IPS-NIHi11 (cell line): ENCODE results near the gene NGEF.

Experiments
- DNase-seq: peaks from one replicate; pipeline ENCODE4 v3.0.0; 2012; ENCODE audit warnings: mixed read lengths, low spot score

The NGEF gene

GRCh38 chr2:232997749-232998665, 15.0 kb downstream of the NGEF start:
- DNase-seq: no peak

DNA sequence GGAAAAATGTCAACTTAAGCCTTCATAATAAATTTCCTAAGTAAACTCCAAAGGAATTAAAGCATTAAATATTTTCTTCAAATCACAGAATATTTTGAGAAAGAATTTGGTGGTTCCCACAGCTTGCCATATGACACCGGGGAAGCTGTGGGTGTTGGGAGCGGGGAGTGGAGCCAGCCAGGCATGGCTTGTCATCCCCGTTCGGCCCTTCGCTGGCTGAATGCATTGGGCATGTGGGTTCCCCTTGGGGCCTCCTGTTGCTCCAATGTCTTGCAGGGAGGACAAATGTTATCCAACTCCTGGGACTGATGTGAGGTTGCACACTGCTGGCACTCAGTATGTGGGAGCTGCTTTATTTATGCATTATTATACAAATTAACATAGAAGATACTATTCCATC, 18.6 kb downstream of the NGEF start:
- no peak for DNase-seq

DNA sequence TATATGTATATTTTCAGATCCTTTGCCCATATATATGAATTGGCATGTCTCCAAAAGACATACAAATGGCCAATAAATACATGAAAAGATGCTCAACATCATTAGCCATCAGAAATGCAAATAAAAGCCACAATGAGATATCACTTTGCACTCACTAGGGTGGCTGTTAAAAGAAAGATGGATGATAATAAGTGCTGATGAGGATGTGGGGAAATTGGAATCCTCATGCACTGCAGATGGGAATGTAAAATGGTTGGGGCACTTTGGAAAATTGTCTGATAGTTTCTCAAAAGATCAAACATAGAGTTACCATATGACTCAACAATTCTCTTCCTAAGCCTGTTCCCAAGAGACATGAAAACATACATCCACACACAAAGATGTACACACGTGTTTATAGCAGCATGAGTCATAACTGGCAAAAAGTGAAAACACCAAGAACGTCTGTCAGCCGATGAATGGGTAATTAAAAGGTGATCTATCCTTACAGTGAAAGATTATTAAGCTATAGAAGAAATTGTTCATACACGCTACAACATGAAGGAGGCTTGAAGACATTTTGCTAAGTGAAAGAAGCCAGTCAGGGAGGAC, 19.7 kb downstream of the NGEF start:
- no peak for DNase-seq

DNA sequence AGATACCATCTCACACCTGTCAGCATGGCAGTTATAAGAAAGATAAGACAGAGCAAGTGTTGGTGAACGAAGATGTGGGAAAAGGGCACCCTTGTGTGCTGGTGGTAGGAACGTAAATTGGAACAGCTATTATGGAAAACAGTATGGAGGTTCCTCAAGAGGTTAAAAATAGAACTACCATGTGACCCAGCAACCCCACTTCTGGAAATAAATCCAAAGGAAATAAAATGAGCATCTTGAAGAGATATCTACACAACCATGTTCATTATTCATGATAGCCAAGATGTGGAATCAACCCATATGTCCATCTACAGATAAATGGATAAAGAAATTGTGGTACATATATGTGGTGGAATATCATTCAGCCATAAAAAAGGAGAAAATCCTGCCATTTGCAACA, 26.9 kb downstream of the NGEF start:
- no peak for DNase-seq

DNA sequence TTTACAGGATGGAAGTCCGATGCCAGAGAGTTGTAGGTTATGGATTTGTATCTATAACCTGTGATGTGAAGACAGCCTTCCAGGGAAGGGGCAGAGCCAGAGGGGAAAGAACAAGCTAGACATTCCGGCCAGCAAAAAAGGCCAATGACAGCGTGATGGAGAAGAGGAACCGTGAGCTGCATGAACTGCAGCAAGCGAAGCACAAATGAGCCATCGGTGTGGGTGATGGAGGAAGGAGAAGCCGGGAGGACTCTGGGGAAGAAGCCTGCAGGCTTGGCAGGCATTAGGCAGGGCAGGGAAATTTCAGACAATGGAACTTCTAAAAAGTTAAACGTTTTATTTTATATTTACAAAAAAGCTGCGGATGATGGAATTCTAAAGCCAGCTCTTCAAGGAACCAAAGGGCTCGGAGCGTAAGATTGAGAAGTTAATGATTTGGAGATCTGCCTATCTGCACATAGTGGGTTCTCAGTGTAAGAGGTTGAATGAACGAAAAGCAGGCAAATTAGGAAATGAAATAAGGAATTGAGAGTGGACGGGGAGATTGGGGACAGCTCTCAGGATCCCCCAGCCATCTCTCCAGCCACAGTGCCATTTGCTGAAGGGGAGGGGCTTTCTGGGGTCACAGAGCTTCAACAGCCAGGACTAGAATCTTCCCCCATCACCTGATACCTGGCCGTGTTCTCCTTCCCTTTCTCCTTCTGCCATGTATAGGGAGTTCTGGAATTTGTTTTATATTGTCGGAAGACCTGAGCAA, 28.4 kb downstream of the NGEF start:
- DNase-seq: no peak

DNA sequence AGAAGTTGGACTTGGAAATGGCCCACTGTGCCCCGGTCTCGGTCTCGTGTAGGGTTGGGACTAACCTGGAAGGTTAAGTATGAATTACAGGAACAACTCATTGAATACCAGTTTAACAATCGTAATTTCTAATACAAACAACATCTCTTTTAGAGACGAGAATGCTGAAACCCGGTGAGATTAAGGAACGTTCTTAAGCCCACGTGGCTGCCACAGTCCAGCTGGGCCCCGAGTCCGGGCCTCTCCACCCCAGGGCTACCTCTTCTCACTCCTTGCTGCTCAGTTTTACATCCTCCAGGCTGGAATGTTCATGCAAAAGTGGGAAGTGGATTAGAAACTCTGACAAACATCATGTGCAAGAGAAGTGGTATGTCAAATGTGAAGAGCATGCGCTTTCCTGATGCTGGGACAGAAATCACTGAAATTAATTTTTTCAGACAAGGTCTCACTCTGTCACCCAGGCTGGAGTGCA, 29.4 kb downstream of the NGEF start:
- no peak for DNase-seq

GRCh38 chr2:232982926-232983668, 30.0 kb downstream of the NGEF start:
- peak; percentile 80 for DNase-seq

DNA sequence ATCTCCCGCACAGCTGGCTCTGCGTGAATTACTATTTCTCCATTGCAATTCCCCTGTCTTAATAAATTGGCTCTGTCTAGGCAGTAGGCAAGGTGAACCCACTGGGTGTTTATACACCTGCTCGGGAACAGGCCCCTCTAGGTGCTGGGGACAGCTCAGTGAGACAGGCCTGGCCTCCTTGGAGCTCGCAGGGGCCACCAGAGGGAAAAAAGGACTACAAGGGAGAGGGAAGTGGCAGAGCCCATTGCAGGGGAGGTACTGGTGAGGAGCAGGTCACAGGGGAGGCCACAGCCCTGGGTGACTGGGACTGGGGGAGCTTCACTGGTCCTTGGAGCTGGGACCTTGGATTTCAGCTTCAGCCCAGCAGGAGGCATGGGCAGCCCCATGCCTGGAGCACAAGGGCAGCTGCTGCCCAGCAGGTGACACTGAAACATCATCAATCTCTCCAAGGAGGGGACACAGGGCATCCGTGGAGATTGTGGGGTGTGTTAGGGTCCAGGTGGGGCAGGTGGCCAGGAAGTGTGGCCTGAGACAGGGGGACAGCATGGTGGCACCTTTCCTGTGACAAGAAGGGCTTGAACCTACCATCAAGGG, 31.2 kb downstream of the NGEF start:
- DNase-seq: no peak

DNA sequence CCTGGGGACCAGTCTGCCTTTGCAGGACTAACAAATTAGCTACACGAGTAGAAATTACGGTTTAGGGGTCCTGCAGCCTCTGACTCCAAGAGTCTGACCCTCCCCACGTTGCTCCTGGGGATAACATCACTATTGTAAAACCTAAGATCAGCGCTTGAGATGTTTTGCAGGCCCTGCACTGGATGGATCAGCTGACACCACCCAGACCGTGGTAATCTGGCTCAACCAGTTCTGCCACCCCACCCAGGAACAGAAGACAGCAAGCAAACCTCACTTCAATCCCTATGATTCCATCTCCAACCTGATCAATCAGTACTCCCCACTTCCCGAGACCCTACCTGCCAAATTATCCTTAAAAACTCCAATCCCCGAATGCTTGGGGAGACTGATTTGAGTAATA, 31.7 kb downstream of the NGEF start:
- no peak for DNase-seq

GRCh38 chr2:232980683-232981082, 32.4 kb downstream of the NGEF start:
- DNase-seq: no peak

DNA sequence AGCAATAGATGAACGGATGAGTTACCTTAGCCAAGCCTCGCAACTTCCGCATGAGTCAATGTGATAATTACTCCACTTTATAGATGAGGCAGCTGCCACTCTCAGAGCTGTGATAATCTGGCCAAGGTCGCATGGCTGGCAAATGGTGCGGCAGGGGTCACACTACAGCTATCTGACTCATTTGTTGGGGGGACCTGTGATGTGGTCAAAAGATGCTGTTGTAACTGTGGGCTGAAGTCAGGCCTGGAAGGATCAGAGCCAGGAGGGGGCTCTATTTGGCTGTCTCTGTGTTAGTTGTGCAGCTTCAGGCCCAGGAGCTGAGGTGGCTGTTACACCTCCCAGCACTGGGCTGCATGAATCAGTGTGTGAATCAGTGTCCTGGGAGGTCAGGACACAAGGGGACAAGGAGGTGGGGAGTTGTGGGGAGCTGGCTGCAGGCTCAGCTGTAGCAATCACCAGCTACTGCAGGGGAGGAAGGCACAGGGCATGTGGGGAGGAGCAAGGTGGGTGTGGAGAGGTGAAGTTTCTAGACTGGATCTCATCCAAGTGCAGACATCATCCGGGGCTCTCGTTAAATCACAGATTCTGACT, 33.1 kb downstream of the NGEF start:
- DNase-seq: no peak

GRCh38 chr2:232977438-232977971, 35.6 kb downstream of the NGEF start:
- DNase-seq: no peak

GRCh38 chr2:232976666-232977437, 36.2 kb downstream of the NGEF start:
- no peak for DNase-seq

- no peak for DNase-seq
Observed at GRCh38 chr2:232976176-232976575, 36.9 kb downstream of the NGEF start.

DNA sequence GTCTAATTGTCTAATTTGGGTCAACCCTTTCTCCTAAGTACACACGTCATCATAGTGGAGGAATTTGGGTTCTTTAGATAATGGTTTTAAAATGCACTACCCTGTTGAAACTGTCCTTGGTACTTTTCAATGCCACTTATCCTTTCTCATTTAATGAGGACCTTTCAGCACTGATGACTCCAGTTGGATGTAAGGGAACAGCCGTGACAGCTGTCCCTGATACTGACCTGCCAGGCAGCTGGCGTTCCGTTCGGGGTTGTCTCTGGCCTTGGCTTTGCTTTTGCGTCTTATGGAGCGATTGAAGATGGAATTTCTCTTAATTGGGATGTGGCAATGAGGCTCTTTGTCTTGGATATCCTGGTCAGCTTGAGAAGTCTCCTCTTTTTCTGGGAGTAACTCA, 38.7 kb downstream of the NGEF start:
- DNase-seq: no peak

GRCh38 chr2:232973796-232974195, 39.3 kb downstream of the NGEF start:
- DNase-seq: no peak

DNA sequence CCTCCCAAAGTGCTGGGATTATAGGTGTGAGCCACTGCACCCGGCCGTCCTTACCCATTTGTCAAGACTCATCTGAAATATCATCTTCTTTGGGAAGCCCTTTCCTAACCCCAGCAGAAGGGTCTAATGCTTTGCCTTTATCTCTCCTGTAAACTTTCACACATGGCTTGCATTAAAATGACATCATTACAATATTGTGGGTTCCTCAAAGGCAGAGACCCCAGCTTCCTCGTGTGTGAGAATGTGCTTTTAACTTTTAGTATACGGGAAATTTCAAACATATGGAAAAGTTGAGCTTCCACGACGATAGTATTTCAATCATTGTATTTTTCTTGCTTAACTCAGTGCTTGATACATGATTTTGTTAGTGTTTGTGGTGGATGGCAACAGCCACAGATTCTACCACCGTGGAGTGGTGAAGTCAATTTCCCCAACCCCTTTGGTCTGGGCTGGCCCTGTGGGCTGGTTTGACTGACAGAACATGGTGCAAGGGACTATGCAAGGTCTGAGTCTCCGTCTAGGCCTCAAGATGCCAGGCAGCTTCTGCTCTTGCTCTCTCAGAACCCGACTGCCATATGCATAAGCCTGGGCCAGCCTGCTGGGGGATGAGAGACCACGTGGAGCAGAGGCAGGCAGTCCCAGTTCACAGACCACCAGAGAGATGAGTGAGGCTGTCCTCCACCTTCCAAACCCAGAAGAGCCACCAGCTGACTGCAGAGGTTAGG, 39.9 kb downstream of the NGEF start:
- DNase-seq: no peak

GRCh38 chr2:232971744-232972143, 41.3 kb downstream of the NGEF start:
- no peak for DNase-seq

DNA sequence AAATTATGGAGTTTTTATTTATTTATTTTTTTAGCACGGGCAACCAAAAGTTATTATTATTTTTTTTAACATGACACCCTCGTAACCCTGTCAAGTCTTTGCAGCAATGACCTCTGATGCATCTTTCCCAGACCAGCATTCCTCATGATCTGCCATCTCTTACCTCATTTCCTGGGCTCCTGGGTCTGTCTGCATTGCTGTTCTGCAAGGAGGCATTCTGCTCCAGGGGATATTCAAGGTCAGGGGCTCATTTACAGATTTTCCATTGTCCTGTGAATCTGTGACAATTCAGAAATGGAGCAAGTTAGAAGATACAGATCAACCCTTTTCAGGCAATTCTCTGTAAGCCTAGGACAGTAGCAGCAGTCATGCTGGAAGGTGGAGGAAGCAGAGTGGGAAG, 43.0 kb downstream of the NGEF start:
- DNase-seq: no peak

DNA sequence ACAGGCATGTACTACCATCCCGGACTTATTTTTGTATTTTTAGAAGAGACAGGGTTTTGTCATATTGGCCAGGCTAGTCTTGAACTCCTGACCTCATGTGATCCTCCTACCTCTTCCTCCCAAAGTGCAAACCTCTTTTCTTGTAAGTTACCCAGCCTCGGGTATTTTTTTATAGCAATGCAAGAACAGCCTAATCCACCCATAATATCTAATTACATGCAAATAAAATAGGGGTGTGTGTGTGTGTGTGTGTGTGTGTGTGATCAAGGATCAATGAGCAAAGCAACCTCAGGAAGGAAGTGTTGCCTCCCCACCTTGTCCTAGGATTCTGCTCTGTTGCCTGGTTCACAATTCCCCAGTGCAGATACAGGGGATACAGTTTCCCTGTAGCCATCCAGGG, 45.6 kb downstream of the NGEF start:
- no peak for DNase-seq
